ENCODE measurements around the gene PPARA.
"Not testable (repeated sequence)": the region's sequence is repeated elsewhere in the genome, so short reads cannot be mapped to it uniquely, and the experiment has no call there.

The PPARA gene

GRCh38 chr22:46251266-46251665 lies 100.9 kb downstream of the PPARA start:
- no peak for DNase-seq

DNA sequence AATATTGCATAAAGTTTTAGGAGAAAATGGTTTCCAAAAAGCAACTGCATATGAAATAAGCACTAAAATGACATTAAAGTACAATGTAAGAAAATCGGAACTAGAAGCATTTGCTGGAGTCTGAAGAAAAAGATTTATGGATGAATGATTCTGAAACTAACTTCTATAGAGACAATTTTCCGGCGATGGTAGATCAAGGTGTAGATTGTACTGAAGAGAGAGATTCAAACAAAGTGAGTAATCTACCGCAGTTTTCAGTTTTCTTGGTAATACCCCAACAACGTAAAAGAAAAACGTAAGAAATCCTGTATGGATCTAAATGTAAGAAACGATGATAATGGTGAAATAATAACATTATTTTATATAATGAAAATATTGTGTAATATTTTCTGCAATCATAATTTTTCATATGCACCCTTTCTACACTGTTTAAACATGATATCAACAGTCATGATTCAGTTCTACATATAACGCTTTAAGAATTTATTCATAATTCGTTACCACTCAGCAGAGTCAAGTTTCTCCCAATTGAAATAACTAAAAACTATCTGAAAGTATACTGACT lies 101.6 kb downstream of the PPARA start:
- no peak for DNase-seq

GRCh38 chr22:46256358-46256958 lies 106.1 kb downstream of the PPARA start:
- DNase-seq, result no peak

DNA sequence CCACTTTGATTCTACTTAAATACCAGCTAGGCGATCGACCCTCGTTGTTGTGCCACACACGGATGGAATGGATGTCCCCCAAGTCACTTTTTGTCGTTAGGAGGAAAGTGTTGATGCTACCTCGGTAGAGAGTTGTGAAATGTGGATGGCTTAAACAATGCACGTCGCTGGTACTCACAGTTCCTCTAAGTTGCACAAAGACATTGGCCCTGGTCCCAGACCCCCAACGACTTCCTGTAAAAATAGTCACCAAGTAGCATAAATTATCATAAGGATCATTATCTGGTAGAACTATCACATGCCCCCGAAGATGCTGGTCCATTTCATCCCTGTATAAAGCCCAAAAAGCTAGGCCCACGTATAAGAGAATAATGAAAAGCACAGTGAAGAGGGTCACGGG lies 109.0 kb downstream of the PPARA start:
- DNase-seq, result no peak

DNA sequence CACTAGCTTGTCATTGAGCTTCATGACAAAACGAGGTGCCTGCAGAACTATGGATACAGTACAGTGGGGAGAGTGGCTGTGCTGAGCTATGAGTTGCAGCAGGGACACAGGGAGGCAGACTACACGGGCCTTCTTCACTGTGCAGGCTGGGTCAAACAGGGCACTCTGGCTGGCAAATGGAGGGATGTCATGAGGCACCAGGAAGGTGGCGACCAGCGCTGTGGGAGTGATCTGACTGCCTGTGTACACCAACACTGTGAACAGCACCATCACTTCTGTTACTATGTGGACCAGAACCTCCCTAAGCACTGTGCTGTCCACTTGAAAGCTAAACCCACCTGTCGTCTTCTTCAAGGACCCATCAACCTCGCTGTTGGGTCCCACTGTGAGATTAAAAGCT lies 109.7 kb downstream of the PPARA start:
- DNase-seq, result no peak

GRCh38 chr22:46262449-46263215 lies 112.3 kb downstream of the PPARA start:
- DNase-seq, result no peak

DNA sequence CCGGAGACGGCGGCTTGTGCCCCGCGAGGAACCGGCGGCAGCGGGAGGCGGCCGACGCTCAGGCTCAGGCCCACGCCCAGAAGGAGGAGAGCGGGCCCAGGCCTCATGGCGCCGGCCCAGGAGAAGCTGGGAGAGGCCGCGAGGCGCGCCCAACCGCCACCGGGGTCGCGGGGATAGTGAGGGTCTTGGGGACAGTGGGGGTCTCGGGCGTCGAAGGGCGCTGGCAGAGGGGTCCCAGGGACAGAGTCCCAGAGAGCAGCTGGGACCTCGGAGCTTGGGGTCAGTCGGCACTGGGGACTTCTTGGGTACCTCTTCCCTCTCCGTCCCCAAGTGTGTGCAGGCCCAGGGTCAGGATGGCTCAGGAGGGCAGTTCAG lies 112.9 kb downstream of the PPARA start, which contains the start of gene PKDREJ:
Gene PKDREJ, minus strand, starts transcription at position 128 of the 375 bp plus-strand sequence. Its CDS starts 21 bp downstream, at position 107.
- DNase-seq, result no peak

DNA sequence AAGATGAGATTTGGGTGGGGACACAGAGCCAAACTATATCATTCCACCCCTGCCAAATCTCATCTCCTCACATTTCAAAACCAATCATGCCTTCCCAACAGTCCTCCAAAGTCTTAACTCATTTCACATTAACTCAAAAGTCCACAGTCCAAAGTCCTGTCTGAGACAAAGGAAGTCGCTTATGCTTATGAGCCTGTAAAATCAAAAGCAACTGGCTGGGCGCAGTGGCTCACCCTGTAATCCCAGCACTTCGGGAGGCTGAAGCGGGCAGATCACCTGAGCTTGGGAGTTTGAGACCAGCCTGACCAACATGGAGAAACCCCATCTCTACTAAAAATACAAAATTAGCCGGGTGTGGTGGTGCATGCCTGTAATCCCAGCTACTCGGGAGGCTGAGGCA lies 114.2 kb downstream of the PPARA start:
- DNase-seq, result not testable (repeated sequence)

GRCh38 chr22:46265627-46266026 lies 115.3 kb downstream of the PPARA start:
- DNase-seq, result not testable (repeated sequence)

GRCh38 chr22:46267431-46268279 lies 117.3 kb downstream of the PPARA start, which contains the start of gene TTC38:
TSS of gene TTC38 (plus strand) at chr22:46268008. CDS start at chr22:46268040, 32 bp downstream.
- DNase-seq, result peak; percentile 50

DNA sequence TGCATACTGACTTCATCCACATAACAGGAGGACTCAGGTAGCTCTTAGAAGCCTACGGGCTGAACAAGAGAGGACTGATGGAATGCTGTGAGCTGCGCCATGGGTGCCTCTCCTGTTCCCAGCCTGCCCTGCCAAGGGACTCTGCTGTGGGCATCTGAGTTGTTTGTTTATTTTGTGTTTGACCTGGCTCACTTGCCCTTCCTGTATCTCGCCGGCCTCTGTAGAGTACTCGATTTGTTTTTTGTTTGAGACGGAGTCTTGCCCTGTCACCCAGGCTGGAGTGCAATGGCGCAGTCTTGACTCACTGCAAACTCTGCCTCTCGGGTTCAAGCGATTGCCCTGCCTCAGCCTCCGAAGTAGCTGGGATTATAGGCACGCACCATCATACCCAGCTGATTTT lies 119.2 kb downstream of the PPARA start:
- DNase-seq, result no peak

- DNase-seq, result no peak
These were observed 121.9 kb downstream of the PPARA start for GRCh38 chr22:46272196-46272595.

DNA sequence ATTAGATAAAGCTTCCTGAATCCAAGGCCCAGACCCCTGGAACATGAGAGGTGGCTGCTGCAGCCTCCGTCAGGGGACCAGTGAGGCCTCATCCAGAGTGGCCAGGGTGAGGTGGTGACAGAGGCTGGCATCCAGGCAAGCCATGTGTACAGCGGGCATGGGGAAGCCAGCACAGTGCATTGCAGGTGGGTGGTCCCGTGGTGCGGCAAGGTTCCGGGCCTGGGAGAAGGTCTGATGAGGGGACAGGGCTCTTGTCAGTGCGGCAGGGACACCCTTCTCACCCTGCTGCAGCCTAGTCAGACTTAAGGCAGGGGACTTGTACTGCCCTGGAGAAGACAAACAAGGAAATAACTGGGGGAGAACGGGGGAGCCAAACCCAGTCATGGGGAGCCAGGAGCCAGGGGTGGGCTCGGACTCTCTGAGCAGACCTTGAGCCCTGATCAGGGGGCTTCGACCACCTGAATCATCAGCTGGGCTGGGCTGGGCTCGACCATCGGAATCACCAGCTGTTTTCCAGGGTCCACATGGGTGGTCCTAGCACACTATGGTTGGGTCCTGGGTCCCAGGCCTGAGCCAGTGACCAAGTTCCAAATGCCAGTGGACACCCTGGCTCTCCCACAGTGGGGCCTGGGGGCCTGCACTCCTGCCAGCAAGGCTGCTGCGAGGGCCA lies 122.6 kb downstream of the PPARA start:
- no peak for DNase-seq

GRCh38 chr22:46273432-46274148 lies 123.3 kb downstream of the PPARA start:
- DNase-seq, result no peak

DNA sequence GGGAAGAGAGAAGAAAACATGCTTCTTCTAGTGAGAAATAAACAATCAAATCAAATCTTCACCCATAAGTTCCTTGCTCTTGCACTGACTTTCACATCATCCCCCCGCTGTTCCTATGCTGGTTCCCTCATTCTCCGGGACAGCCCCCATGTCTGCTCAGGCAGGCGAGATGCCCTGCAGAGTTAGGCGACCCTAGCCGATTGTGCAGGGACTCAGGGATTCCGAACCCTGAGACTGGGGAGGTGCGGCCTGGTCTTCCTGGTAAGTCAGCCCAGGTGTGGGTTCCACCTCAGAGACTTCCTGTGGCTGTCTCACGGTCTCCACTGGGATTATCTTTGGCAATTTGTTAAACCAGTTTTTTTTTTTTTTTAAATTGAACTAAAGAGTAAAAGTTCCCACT lies 124.1 kb downstream of the PPARA start:
- DNase-seq, result no peak

- DNase-seq, result no peak
These were observed 125.3 kb downstream of the PPARA start for GRCh38 chr22:46275455-46276122.

- DNase-seq, result no peak
These were observed 126.2 kb downstream of the PPARA start for GRCh38 chr22:46276563-46276962.

- DNase-seq, result no peak
These were observed 128.6 kb downstream of the PPARA start for GRCh38 chr22:46278656-46279645.

DNA sequence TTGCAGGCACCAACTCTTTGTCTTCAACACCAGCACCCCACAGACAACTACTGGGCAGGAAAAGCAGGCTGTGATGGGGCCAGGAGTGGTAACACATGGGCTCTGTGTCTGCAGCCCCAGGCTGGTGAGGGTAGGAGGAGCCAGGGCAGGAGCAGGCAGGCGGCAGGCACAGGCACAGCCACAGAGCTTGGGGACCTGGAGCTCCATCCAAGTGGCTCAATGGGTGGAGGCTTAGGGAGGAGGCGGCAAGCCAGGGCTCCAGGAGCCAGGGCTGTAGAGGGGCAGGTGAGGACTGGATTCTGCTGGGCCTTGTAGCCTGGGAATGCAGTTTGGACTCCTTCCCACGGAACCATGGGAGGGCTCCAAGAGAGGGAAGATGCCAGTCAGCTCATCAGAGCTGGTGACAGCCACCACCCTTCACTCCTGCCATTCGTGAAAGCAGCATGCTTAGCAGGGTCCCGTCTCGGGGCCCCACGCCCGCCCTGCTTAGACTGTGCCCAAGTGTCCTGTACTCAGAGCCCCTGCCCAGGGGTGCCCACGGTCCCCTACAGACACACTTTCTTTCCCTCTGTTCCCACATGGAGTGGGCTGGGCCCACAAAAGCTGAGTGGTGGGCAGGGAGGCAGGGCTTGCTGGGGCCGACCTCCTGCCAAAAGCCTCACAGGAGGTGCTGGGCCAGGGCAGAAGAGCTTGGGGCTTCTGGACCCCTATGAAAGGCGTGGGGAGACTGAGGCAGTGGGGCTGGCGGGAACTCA lies 129.9 kb downstream of the PPARA start:
- no peak for DNase-seq

Measured in cortex of kidney (tissue), 1 donor.